ENCODE data around the gene ZNF22.

The ZNF22 gene

DNA sequence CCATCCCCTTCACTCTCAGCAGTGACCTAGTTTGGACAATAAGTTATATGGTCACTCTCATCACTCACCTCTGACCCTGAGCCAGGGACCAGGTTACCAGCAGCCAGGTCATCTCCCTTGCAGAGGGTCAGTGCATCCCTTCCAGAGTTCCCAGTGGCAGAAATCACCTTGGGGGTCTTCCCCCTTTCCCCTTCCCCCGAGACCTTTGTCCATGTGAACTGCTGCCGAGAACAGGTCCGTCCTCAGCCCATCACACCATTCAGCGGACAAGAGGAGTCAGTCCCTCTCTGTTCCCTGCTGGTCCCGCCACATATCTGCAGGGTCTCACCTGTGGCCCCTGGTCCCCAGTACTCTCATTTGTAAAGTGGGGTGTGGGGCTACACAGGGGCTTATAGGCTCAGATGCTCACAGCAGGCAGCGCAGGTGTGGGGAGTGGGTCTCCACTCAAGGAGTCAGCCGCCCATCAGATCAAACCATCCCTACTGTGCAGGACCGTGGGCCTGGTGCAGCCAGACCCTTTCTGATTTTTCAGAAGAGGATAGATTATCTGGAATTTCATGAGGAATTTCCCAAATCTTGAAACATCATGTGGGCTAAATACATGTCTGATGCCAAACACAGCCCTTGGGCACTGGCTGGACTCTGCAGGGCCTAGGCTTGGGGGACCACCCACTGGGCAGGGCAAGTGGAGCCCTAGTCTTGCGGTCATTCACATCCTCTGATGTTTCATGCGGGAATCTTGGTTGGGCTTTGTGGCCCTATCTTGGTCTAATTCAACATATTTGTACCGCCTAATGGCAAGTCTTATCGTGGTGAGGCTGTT is 28.6 kb upstream of the ZNF22 start:
- no peak overlapping the region for H3K4me3 ChIP-seq (ENCODE audit: low read length)
- DNase-seq (ENCODE audit: low read depth, low spot score) = no peak
- no peak overlapping the region for H3K27ac ChIP-seq (ENCODE audit: low read length)
- WGBS (ENCODE audit: insufficient coverage, insufficient read length) = no CpG with 5 or more reads among the region's 12 CpGs
- no peaks in the 10 kb centered on the region for H3K9me3 ChIP-seq (ENCODE audit: control insufficient read depth, insufficient read depth, low read length)
- peaks cover 10% of the 10 kb centered on the region for H3K4me1 ChIP-seq (ENCODE audit: control insufficient read depth, insufficient read depth, low read length)
- H3K27me3 ChIP-seq (ENCODE audit: control insufficient read depth, insufficient read depth, low read length) = no peaks in the 10 kb centered on the region
- H3K36me3 ChIP-seq (ENCODE audit: control insufficient read depth, insufficient read depth, low read length) = no peaks in the 10 kb centered on the region

DNA sequence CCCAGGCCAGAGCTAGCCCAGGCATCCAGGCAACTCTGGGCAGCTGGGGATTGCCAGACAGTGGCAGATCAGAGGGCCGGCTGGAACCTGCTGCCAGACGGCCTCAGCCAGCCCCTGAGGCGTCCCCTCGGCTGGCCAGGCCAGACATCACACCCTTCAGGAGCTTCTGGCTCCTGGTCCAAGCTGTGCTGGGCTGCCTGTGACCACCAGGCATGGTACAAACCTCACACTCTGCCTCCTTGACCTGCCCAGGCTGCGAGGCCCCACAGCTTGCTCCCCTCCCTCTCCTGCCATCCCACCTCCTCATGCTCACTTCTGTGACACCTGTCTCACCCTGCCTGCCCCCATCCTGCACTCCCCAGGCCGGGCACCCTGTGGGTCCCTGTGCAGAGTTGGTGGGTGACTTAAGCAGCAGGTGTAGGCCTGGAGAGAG is 27.8 kb upstream of the ZNF22 start:
- Histone ChIP-seq H3K36me3 (ENCODE audit: control insufficient read depth, insufficient read depth, low read length) (no peaks in the 10 kb centered on the region), H3K27me3 (ENCODE audit: control insufficient read depth, insufficient read depth, low read length) (no peaks in the 10 kb centered on the region), H3K4me1 (ENCODE audit: control insufficient read depth, insufficient read depth, low read length) (peaks cover 10% of the 10 kb centered on the region), H3K27ac (ENCODE audit: low read length) (no peak overlapping the region), H3K9me3 (ENCODE audit: control insufficient read depth, insufficient read depth, low read length) (no peaks in the 10 kb centered on the region), H3K4me3 (ENCODE audit: low read length) (no peak overlapping the region)
- WGBS (ENCODE audit: insufficient coverage, insufficient read length) = no CpG with 5 or more reads among the region's 6 CpGs
- DNase-seq (ENCODE audit: low read depth, low spot score) = no peak

DNA sequence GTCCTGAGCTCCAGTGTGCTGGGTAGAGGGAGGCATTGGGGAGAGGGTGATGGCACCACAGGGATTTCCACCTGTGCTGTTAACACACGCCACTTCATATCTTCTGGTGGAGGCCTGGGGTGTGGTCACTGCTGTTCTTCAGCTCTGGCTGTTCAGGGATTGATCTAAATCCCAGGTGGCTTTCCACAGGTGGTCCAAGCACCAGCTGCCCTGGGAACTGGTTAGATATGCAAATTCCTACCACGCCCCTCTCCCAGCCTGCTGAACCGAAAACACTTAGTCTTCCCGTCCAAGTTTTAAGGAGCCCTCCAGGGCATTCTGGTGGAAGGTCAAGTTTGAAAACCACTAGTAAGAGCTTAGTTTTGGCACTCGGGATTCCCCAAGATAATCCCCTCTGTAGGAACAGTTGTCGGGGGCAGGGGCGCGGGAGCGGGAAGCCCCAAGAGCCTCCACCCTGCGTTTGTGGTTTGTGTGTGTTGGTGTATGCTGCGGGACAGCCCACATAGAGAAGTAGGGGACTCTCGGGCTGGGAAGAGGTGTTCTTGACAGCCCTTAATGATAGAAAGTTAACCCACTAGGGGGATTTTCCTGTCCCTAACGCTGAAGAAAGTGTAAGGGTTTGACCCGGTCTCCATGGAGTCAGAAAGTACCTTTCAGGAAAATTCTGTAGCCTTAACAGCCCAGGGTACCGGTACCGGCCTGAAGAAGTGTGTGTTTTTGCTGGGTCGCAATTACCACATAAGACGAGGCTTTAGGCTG is 27.2 kb upstream of the ZNF22 start:
- no peaks in the 10 kb centered on the region for H3K27me3 ChIP-seq (ENCODE audit: control insufficient read depth, insufficient read depth, low read length)
- no peaks in the 10 kb centered on the region for H3K36me3 ChIP-seq (ENCODE audit: control insufficient read depth, insufficient read depth, low read length)
- H3K4me3 ChIP-seq (ENCODE audit: low read length) = no peak overlapping the region
- no CpG with 5 or more reads among the region's 18 CpGs for WGBS (ENCODE audit: insufficient coverage, insufficient read length)
- no peak overlapping the region for H3K27ac ChIP-seq (ENCODE audit: low read length)
- H3K4me1 ChIP-seq (ENCODE audit: control insufficient read depth, insufficient read depth, low read length) = peaks cover 10% of the 10 kb centered on the region
- H3K9me3 ChIP-seq (ENCODE audit: control insufficient read depth, insufficient read depth, low read length) = no peaks in the 10 kb centered on the region
- DNase-seq (ENCODE audit: low read depth, low spot score) = no peak

- Histone ChIP-seq H3K4me1 (ENCODE audit: control insufficient read depth, insufficient read depth, low read length) (peaks cover 11% of the 10 kb centered on the region), H3K9me3 (ENCODE audit: control insufficient read depth, insufficient read depth, low read length) (no peaks in the 10 kb centered on the region), H3K4me3 (ENCODE audit: low read length) (peak overlapping the region; percentile 26; the same call in 1 of the 2 replicates), H3K27ac (ENCODE audit: low read length) (no peak overlapping the region), H3K36me3 (ENCODE audit: control insufficient read depth, insufficient read depth, low read length) (no peaks in the 10 kb centered on the region), H3K27me3 (ENCODE audit: control insufficient read depth, insufficient read depth, low read length) (no peaks in the 10 kb centered on the region)
- DNase-seq (ENCODE audit: low read depth, low spot score) = no peak
- WGBS (ENCODE audit: insufficient coverage, insufficient read length) = no CpG with 5 or more reads among the region's 7 CpGs
These were observed 26.6 kb upstream of the ZNF22 start for GRCh38 chr10:44974082-44974627.

GRCh38 chr10:44974628-44975430 is 25.9 kb upstream of the ZNF22 start:
- no peak overlapping the region for H3K27ac ChIP-seq (ENCODE audit: low read length)

GRCh38 chr10:44975431-44976331 is 25.0 kb upstream of the ZNF22 start:
- Histone ChIP-seq H3K4me1 (ENCODE audit: control insufficient read depth, insufficient read depth, low read length) (peaks cover 21% of the 10 kb centered on the region), H3K4me3 (ENCODE audit: low read length) (no peak overlapping the region; the same call in 1 of the 2 replicates), H3K36me3 (ENCODE audit: control insufficient read depth, insufficient read depth, low read length) (no peaks in the 10 kb centered on the region), H3K27me3 (ENCODE audit: control insufficient read depth, insufficient read depth, low read length) (no peaks in the 10 kb centered on the region), H3K27ac (ENCODE audit: low read length) (no peak overlapping the region), H3K9me3 (ENCODE audit: control insufficient read depth, insufficient read depth, low read length) (no peaks in the 10 kb centered on the region)
- WGBS (ENCODE audit: insufficient coverage, insufficient read length) = no CpG with 5 or more reads among the region's 10 CpGs
- no peak for DNase-seq (ENCODE audit: low read depth, low spot score)

More at GRCh38 chr10:44974628-44975430, 25.9 kb upstream of the ZNF22 start:
- Histone ChIP-seq H3K9me3 (ENCODE audit: control insufficient read depth, insufficient read depth, low read length) (no peaks in the 10 kb centered on the region), H3K36me3 (ENCODE audit: control insufficient read depth, insufficient read depth, low read length) (no peaks in the 10 kb centered on the region), H3K4me1 (ENCODE audit: control insufficient read depth, insufficient read depth, low read length) (peaks cover 15% of the 10 kb centered on the region), H3K4me3 (ENCODE audit: low read length) (peak overlapping the region; percentile 32; the same call in 1 of the 2 replicates), H3K27me3 (ENCODE audit: control insufficient read depth, insufficient read depth, low read length) (no peaks in the 10 kb centered on the region)
- DNase-seq (ENCODE audit: low read depth, low spot score) = no peak
- no CpG with 5 or more reads among the region's 46 CpGs for WGBS (ENCODE audit: insufficient coverage, insufficient read length)

GRCh38 chr10:44976352-44977198 is 24.1 kb upstream of the ZNF22 start:
- Histone ChIP-seq H3K36me3 (ENCODE audit: control insufficient read depth, insufficient read depth, low read length) (no peaks in the 10 kb centered on the region), H3K9me3 (ENCODE audit: control insufficient read depth, insufficient read depth, low read length) (no peaks in the 10 kb centered on the region), H3K4me1 (ENCODE audit: control insufficient read depth, insufficient read depth, low read length) (peaks cover 21% of the 10 kb centered on the region), H3K27me3 (ENCODE audit: control insufficient read depth, insufficient read depth, low read length) (no peaks in the 10 kb centered on the region), H3K27ac (ENCODE audit: low read length) (no peak overlapping the region), H3K4me3 (ENCODE audit: low read length) (no peak overlapping the region)
- DNase-seq (ENCODE audit: low read depth, low spot score) = no peak
- no CpG with 5 or more reads among the region's 9 CpGs for WGBS (ENCODE audit: insufficient coverage, insufficient read length)

GRCh38 chr10:44977287-44978212 is 23.2 kb upstream of the ZNF22 start:
- peaks cover 21% of the 10 kb centered on the region for H3K4me1 ChIP-seq (ENCODE audit: control insufficient read depth, insufficient read depth, low read length)
- no peaks in the 10 kb centered on the region for H3K27me3 ChIP-seq (ENCODE audit: control insufficient read depth, insufficient read depth, low read length)
- no peak overlapping the region for H3K27ac ChIP-seq (ENCODE audit: low read length)
- WGBS (ENCODE audit: insufficient coverage, insufficient read length) = no CpG with 5 or more reads among the region's 25 CpGs
- no peak for DNase-seq (ENCODE audit: low read depth, low spot score)
- no peaks in the 10 kb centered on the region for H3K9me3 ChIP-seq (ENCODE audit: control insufficient read depth, insufficient read depth, low read length)
- H3K4me3 ChIP-seq (ENCODE audit: low read length) = no peak overlapping the region
- H3K36me3 ChIP-seq (ENCODE audit: control insufficient read depth, insufficient read depth, low read length) = no peaks in the 10 kb centered on the region
